ENCODE results near the gene LRRC47. TPM values are rescaled to one million over a fixed set of nuclear protein-coding genes. Genes with fewer than 3 reads are reported as not detected.

The LRRC47 gene
- total and polyA plus RNA-seq, 9 donors, result 26.7 to 60.7 (median 47.6) TPM

DNA sequence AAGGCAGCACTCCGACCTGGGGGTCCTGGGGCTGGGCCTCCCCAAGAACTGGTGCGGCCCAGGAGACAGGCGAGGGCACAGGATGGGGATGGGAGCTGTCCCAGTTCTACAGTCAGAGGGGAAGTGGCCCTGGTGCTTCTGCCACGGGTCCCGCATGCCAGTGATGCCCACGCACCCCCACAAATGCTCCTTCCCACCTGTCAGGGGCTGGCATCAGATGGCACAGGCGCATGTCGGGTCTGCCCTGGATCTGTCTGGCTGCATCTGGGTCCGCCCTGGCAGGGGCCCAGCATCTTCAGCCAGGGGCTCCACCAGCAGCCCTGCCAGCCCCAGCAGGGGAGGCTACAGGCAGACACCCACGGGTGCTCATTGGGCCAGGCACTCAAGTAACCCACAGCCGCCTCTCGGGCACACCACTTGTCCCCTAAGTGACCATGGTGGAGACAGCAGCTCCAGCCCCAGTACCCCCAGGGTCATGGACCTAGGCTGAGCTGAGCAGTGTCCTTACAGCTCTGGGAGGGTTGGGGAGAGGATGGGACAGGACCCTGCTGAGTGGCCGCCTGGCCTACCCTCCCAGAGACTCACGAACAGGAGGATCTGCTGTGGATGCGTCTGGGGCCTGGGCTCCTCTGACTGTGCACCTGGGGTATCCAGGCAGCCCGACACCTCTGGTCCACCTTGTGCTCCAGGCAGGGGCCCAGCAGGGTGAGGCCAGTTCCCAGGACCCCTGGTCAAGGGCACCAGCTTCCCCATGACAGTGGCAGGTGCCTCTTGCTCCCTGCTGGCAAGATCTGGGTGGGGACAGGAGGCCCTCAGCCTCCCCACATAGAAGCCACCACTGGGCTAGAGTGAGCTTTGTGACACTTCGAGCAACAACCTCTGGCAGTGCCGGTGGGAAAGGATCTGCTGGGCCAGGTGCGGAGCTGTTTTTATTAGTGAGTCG is 18.4 kb downstream of the LRRC47 start:
- no peak for DNase-seq
- TF ChIP-seq, protein P1, sequence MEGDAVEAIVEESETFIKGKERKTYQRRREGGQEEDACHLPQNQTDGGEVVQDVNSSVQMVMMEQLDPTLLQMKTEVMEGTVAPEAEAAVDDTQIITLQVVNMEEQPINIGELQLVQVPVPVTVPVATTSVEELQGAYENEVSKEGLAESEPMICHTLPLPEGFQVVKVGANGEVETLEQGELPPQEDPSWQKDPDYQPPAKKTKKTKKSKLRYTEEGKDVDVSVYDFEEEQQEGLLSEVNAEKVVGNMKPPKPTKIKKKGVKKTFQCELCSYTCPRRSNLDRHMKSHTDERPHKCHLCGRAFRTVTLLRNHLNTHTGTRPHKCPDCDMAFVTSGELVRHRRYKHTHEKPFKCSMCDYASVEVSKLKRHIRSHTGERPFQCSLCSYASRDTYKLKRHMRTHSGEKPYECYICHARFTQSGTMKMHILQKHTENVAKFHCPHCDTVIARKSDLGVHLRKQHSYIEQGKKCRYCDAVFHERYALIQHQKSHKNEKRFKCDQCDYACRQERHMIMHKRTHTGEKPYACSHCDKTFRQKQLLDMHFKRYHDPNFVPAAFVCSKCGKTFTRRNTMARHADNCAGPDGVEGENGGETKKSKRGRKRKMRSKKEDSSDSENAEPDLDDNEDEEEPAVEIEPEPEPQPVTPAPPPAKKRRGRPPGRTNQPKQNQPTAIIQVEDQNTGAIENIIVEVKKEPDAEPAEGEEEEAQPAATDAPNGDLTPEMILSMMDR (IDR thresholded peaks at IDR 0.05), result no peak
- no peak for TF ChIP-seq POLR2A (IDR thresholded peaks at IDR 0.05)
- TF ChIP-seq EP300 (IDR thresholded peaks at IDR 0.05), result no peak
- WGBS, 3 donors, result 77 to 92% (median 85%) methylated on average over 19 to 20 of the region's 20 CpGs
- Histone ChIP-seq H3K36me3 (no peaks in the 10 kb centered on the region), H3K9me3 (no peaks in the 10 kb centered on the region), H3K4me3 (no peak overlapping the region), H3K4me1 (ENCODE audit: insufficient read depth) (peaks cover 6% of the 10 kb centered on the region), H3K27me3 (no peaks in the 10 kb centered on the region), H3K27ac (no peak overlapping the region)
- intact Hi-C loops (cut with DNase I), result no loop called here

DNA sequence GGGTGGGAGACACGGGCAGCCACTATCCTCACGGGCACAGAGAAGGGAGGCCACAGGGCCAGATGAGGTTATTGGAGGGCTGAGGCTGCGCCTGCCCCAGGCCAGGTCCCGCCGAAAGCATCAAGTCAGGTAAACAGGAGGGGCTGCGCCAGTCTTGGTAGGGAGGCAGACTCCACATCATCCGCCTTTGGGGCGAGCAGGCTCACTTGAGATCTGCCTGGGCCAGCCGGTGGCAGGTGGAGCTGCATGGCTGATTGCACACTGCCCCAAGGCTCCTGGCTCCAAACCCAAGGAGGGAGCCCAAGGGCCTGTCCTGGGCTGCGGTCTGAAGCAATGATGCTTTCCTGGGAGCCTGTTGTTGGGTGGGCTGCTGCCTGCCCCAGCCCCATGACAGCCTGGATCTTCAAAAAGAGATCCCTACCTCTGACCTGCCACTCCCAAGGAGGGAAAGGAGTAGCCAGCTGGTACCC is 19.2 kb downstream of the LRRC47 start:
- no peaks in the 10 kb centered on the region for H3K27me3 ChIP-seq
- WGBS, 3 donors, result 77 to 83% (median 79%) methylated on average over 5 to 10 of the region's 10 CpGs
- no peaks in the 10 kb centered on the region for H3K9me3 ChIP-seq
- intact Hi-C loops (cut with DNase I), result no loop called here
- H3K36me3 ChIP-seq, result no peaks in the 10 kb centered on the region
- H3K4me1 ChIP-seq (ENCODE audit: insufficient read depth), result peaks cover 6% of the 10 kb centered on the region
- TF ChIP-seq EP300 (IDR thresholded peaks at IDR 0.05) (no peak), POLR2A (IDR thresholded peaks at IDR 0.05) (no peak)
- TF ChIP-seq, protein P1 (IDR thresholded peaks at IDR 0.05), result no peak
- DNase-seq, result no peak
- H3K4me3 ChIP-seq, result no peak overlapping the region
- no peak overlapping the region for H3K27ac ChIP-seq

DNA sequence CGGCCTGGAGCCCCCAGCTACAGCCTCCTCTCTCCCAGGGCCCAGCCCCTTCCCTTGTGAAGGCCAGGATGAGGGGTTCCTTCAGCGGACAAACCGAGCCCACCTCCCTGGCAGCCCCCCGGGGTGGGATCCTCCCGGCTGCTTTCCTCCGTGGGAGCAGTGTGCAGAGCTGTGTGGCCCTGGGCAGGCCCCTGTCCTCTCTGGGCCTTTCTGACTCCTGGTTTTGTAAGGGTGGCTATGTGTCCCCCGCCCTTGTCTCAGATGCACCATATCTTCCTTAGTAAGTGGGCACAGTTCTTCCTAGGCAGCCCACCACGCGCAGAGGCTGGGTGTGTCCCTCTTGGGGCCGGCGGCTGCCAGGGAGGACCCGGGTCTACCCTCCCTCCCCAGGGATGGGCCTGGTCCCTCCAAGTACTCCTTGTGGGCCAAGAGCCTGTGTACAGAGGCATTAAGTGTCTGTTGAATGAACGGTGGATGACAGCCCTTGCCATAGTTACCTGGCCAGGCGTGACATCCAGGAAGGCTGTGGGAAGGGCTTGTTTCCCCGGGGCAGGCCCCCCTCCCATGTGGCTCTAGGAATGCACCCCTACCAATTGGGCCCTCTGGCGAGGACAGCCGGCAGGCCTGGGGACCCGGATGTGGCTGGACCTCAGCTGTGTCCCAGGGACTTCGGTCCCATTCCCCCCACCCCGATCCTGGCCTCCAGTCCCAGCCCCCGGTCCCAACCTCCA is 19.9 kb downstream of the LRRC47 start:
- no peaks in the 10 kb centered on the region for H3K27me3 ChIP-seq
- peak overlapping the region in 1 of 2 donors; percentile 76 for H3K27ac ChIP-seq
- intact Hi-C loops (cut with DNase I), result no loop called here
- no peaks in the 10 kb centered on the region for H3K9me3 ChIP-seq
- peaks cover 8% of the 10 kb centered on the region for H3K4me1 ChIP-seq (ENCODE audit: insufficient read depth)
- no peaks in the 10 kb centered on the region for H3K36me3 ChIP-seq
- DNase-seq, result no peak
- WGBS, 3 donors, result 56 to 65% (median 59%) methylated on average over 21 of the region's 21 CpGs
- TF ChIP-seq EP300 (IDR thresholded peaks at IDR 0.05) (no peak), POLR2A (IDR thresholded peaks at IDR 0.05) (no peak)
- TF ChIP-seq, protein P1 (IDR thresholded peaks at IDR 0.05), result no peak
- H3K4me3 ChIP-seq, result no peak overlapping the region

DNA sequence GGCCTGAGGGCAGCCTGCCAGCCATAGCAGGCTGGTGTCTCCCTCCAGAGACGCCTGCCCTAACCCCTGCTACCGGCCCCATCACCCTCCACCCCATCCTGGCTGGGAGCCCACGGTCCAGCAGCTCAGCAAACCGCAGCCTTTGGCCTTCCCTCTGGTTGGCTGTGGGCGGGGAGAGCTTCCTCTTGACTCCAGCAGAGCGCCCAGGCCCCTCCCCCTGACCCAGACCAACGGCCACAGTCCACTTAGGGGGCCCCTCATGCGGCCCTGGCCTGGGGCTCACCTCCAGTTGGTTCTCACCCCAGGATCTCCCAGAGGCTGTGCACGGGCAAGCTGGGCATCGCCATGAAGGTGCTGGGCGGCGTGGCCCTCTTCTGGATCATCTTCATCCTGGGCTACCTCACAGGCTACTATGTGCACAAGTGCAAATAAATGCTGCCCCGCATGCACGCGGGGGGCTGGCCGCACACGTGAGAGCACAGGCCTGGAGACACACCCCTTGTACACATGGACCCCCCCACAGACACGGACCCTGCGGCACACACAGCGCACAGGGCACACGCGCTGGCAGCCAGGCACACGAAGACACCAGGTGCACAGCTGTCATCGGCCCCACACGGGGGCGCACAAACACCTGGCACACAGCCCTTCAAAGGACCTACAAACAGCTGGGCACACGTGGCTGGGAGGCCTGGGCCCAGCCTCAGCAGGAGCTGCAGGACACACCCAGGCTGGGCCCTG is 20.6 kb downstream of the LRRC47 start:
- intact Hi-C loops (cut with DNase I), result no loop called here
- H3K9me3 ChIP-seq, result no peaks in the 10 kb centered on the region
- peak overlapping the region in 1 of 2 donors; percentile 76 for H3K27ac ChIP-seq
- H3K4me1 ChIP-seq (ENCODE audit: insufficient read depth), result peaks cover 13% of the 10 kb centered on the region
- 6 to 24% (median 22%) methylated on average over 14 to 27 of the region's 27 CpGs for WGBS, 3 donors
- DNase-seq, result peak; percentile 61 to 88 (median 80)
- H3K27me3 ChIP-seq, result no peaks in the 10 kb centered on the region
- no peak overlapping the region for H3K4me3 ChIP-seq
- H3K36me3 ChIP-seq, result no peaks in the 10 kb centered on the region
- no peak for TF ChIP-seq POLR2A (IDR thresholded peaks at IDR 0.05)
- TF ChIP-seq, protein P1 (IDR thresholded peaks at IDR 0.05), result peak in 1 of 3 donors; percentile 27
